ENCODE data around the gene USH2A. TPM values are rescaled to one million over a fixed set of nuclear protein-coding genes. Genes with fewer than 3 reads are reported as not detected.

Gene USH2A, protein sequence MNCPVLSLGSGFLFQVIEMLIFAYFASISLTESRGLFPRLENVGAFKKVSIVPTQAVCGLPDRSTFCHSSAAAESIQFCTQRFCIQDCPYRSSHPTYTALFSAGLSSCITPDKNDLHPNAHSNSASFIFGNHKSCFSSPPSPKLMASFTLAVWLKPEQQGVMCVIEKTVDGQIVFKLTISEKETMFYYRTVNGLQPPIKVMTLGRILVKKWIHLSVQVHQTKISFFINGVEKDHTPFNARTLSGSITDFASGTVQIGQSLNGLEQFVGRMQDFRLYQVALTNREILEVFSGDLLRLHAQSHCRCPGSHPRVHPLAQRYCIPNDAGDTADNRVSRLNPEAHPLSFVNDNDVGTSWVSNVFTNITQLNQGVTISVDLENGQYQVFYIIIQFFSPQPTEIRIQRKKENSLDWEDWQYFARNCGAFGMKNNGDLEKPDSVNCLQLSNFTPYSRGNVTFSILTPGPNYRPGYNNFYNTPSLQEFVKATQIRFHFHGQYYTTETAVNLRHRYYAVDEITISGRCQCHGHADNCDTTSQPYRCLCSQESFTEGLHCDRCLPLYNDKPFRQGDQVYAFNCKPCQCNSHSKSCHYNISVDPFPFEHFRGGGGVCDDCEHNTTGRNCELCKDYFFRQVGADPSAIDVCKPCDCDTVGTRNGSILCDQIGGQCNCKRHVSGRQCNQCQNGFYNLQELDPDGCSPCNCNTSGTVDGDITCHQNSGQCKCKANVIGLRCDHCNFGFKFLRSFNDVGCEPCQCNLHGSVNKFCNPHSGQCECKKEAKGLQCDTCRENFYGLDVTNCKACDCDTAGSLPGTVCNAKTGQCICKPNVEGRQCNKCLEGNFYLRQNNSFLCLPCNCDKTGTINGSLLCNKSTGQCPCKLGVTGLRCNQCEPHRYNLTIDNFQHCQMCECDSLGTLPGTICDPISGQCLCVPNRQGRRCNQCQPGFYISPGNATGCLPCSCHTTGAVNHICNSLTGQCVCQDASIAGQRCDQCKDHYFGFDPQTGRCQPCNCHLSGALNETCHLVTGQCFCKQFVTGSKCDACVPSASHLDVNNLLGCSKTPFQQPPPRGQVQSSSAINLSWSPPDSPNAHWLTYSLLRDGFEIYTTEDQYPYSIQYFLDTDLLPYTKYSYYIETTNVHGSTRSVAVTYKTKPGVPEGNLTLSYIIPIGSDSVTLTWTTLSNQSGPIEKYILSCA (N-terminal part only)
- polyA plus RNA-seq (2012; ENCODE audit: missing spikeins): 0.02 TPM

GRCh38 chr1:216422821-216423520 is at the start of gene USH2A:
Gene USH2A, minus strand, starts transcription at chr1:216423448. Its CDS starts 1,112 bp downstream, at chr1:216422336.
- TF ChIP-seq POLR2A (IDR thresholded peaks at IDR 0.05; ENCODE audit: low read depth, low read length): no peak
- TF ChIP-seq POLR2AphosphoS5 (IDR thresholded peaks at IDR 0.05; ENCODE audit: low read depth, low read length): no peak
- TF ChIP-seq TAF1 (IDR thresholded peaks at IDR 0.05; ENCODE audit: borderline replicate concordance, low read depth, low read length): no peak
- no peak for DNase-seq (ENCODE audit: insufficient read length)
- no peak for FAIRE-seq

DNA sequence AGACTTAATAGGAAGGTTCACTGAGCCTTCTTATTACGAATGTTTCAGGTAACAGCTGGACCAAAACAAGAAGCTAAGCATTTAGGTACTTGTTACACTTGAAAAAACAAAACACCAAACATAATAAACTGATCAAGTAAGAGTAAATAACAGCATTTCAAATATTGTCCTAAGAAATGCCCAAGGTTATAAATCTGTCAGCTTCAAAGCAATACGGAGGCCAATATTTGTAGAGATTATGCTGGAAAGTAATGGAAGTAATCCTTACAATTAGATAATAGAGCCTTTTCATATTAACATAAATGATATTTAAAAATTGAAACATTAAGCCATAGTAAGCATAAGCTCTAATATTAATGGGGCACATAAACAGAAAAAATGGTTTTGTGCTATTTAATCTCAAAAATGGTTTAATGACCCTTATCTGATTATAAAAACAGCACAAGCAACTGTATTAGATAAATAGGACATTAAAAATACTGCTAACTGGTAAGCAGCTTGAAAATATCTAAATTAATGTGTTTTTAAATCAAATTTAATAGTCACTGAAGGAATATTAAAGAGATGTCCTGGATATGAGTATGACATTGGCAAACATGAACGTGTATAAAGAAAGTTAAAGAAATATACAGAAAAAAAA is 43.0 kb upstream of the USH2A start:
- no peak for FAIRE-seq
- TF ChIP-seq POLR2A (IDR thresholded peaks at IDR 0.05; ENCODE audit: low read depth, low read length) (no peak), POLR2AphosphoS5 (IDR thresholded peaks at IDR 0.05; ENCODE audit: low read depth, low read length) (no peak), TAF1 (IDR thresholded peaks at IDR 0.05; ENCODE audit: borderline replicate concordance, low read depth, low read length) (no peak)
- DNase-seq (ENCODE audit: insufficient read length): no peak

DNA sequence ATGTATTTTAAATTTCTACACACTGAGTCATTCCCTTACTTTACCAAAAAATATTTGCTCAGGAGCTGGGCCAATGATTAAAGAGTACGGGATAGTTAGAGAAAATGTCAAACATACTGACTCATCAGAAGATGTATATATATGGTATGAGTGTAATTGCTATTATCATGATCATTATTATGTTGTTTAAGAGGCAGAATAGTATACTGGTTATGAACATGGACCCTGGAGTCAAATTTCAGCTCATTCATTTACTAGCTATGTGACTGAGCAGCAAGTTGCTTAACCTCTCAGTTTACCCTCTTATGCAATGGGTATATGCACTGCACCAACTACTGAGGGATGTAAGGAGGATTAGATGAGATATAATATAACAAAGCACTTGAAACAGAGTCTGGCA is 41.2 kb upstream of the USH2A start:
- FAIRE-seq (no peak), DNase-seq (ENCODE audit: insufficient read length) (no peak)
- no peak for TF ChIP-seq TAF1 (IDR thresholded peaks at IDR 0.05; ENCODE audit: borderline replicate concordance, low read depth, low read length)
- TF ChIP-seq POLR2A (IDR thresholded peaks at IDR 0.05; ENCODE audit: low read depth, low read length): no peak
- TF ChIP-seq POLR2AphosphoS5 (IDR thresholded peaks at IDR 0.05; ENCODE audit: low read depth, low read length): no peak

DNA sequence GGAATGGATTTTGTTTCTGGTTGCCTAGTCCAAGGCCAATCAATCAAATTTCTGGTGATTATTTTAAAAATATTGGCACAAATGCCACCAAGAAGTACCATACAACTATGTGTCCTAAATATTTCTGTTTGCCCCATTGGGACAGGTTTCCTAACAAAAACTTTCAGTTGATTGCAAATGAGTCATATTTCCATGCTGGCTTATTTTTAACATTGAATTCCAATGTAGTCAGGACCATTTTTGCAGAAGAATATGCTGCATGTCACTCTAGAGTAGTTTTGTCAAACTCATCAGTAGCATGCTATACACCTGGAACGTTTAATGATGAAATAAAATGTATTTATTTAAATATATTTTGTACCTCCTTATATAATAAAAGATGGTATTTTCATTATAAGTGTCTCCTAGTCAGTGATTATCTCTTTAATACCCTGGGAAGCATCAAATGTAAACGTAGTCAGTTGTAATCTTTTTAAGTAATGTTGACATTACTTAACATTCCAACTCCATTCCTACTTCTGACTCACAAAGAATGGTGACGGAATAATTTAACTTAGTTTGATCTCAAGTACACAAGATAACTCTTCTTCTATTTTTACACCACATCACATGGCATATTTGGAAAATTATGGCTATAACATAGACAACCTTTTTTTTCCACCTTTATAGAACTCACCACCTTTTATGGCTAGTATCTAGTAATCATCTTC is 39.0 kb upstream of the USH2A start:
- no peak for FAIRE-seq
- TF ChIP-seq POLR2AphosphoS5 (IDR thresholded peaks at IDR 0.05; ENCODE audit: low read depth, low read length) (no peak), TAF1 (IDR thresholded peaks at IDR 0.05; ENCODE audit: borderline replicate concordance, low read depth, low read length) (no peak), POLR2A (IDR thresholded peaks at IDR 0.05; ENCODE audit: low read depth, low read length) (no peak)
- DNase-seq (ENCODE audit: insufficient read length): no peak

- DNase-seq (ENCODE audit: insufficient read length) (no peak), FAIRE-seq (no peak)
- no peak for TF ChIP-seq TAF1 (IDR thresholded peaks at IDR 0.05; ENCODE audit: borderline replicate concordance, low read depth, low read length)
- no peak for TF ChIP-seq POLR2A (IDR thresholded peaks at IDR 0.05; ENCODE audit: low read depth, low read length)
- TF ChIP-seq POLR2AphosphoS5 (IDR thresholded peaks at IDR 0.05; ENCODE audit: low read depth, low read length): no peak
Observed at GRCh38 chr1:216461466-216461865, 38.2 kb upstream of the USH2A start.

DNA sequence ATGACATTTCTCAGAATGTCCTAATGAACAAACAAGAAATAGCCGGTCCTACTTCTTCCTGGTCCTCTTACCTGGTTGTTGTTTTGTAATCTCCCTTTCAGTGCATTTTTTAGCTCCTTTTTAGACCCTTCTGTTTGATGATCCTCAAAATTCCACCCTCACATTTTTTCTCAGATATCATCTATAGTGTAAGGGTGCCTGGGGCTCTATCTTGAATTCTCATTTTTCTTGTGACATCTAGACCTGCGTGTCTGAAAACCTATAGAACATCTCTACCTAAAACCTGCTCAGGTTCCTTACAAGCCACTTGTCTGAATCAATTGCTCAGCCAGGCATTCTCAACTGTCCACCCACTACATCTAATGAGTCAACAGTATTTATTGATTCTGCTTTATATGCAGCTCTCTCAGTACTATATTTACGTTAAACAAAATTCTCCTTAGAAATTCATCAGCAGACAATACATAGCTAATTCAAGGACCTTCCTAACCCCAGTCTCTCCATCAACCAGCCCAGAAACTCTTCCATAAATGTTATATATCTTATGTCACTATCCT is 36.5 kb upstream of the USH2A start:
- TF ChIP-seq TAF1 (IDR thresholded peaks at IDR 0.05; ENCODE audit: borderline replicate concordance, low read depth, low read length) (no peak), POLR2A (IDR thresholded peaks at IDR 0.05; ENCODE audit: low read depth, low read length) (no peak), POLR2AphosphoS5 (IDR thresholded peaks at IDR 0.05; ENCODE audit: low read depth, low read length) (no peak)
- FAIRE-seq: no peak
- DNase-seq (ENCODE audit: insufficient read length): no peak

DNA sequence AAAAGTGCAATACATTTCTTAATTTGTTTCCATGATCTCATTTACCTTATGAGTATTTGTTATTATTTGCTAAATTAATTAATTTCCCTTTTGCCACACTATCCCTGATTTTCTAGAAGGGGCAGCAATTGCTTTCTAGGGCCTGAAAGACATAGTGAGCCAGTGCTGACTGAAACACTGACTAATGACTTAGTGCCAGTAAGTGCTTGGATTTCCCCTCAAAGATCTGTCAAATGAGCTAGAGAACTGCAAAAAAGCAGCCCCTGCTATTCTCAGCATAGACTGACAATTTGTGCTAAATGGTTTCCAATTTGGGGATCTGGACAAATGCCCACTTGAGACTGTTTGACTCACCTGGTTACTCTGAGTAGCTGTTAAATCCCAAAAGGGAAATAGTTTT is 35.6 kb upstream of the USH2A start:
- FAIRE-seq: no peak
- no peak for DNase-seq (ENCODE audit: insufficient read length)
- TF ChIP-seq TAF1 (IDR thresholded peaks at IDR 0.05; ENCODE audit: borderline replicate concordance, low read depth, low read length) (no peak), POLR2A (IDR thresholded peaks at IDR 0.05; ENCODE audit: low read depth, low read length) (no peak), POLR2AphosphoS5 (IDR thresholded peaks at IDR 0.05; ENCODE audit: low read depth, low read length) (no peak)

GRCh38 chr1:216457356-216457755 is 34.1 kb upstream of the USH2A start:
- no peak for DNase-seq (ENCODE audit: insufficient read length)
- FAIRE-seq: no peak
- TF ChIP-seq POLR2A (IDR thresholded peaks at IDR 0.05; ENCODE audit: low read depth, low read length) (no peak), TAF1 (IDR thresholded peaks at IDR 0.05; ENCODE audit: borderline replicate concordance, low read depth, low read length) (no peak), POLR2AphosphoS5 (IDR thresholded peaks at IDR 0.05; ENCODE audit: low read depth, low read length) (no peak)

DNA sequence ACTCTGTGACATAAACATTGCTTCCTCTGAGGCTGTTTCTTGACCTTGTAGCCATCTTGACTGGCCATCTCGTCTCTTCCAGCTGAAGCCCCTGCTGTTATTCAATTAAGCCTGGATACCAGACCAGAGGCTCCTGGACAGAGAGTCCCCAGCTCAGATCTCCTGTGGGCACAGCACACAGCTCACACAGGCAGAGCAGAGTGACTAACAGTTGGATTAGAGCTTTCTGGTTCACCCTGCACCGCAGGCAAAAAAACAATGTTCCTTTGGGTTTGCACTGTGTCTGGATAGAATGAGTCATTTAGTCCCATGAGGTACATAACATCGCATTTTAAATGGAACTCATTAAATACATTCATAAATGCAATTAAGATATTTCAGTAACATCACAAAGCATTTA is 33.4 kb upstream of the USH2A start:
- DNase-seq (ENCODE audit: insufficient read length) (no peak), FAIRE-seq (no peak)
- TF ChIP-seq POLR2AphosphoS5 (IDR thresholded peaks at IDR 0.05; ENCODE audit: low read depth, low read length) (no peak), POLR2A (IDR thresholded peaks at IDR 0.05; ENCODE audit: low read depth, low read length) (no peak), TAF1 (IDR thresholded peaks at IDR 0.05; ENCODE audit: borderline replicate concordance, low read depth, low read length) (no peak)
